ENCODE results near the gene HIVEP2.

DNA sequence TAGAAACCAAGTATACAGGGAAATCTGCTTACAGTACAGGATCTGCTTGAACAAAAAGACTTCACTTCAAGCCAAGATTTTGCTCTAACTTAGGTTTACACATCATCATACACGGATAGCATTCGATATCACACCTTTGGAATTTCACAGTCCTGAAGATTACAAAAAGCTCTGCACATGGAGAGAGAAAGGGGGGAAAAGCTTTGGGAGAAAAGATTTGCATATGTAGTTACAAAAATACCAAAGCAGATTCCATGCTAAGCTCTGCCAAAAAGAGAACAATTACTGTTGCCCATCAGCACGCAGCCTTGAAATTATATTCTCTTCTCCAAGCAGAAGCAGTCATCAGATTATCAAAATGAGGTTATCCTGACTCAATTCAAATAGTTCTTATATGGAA lies 62.0 kb downstream of the HIVEP2 start:
- TF ChIP-seq, protein P1, sequence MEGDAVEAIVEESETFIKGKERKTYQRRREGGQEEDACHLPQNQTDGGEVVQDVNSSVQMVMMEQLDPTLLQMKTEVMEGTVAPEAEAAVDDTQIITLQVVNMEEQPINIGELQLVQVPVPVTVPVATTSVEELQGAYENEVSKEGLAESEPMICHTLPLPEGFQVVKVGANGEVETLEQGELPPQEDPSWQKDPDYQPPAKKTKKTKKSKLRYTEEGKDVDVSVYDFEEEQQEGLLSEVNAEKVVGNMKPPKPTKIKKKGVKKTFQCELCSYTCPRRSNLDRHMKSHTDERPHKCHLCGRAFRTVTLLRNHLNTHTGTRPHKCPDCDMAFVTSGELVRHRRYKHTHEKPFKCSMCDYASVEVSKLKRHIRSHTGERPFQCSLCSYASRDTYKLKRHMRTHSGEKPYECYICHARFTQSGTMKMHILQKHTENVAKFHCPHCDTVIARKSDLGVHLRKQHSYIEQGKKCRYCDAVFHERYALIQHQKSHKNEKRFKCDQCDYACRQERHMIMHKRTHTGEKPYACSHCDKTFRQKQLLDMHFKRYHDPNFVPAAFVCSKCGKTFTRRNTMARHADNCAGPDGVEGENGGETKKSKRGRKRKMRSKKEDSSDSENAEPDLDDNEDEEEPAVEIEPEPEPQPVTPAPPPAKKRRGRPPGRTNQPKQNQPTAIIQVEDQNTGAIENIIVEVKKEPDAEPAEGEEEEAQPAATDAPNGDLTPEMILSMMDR (IDR thresholded peaks at IDR 0.05), result no peak
- no peak for TF ChIP-seq POLR2A (IDR thresholded peaks at IDR 0.05)

All from lower leg skin (tissue), 3 donors.